ENCODE data around the gene BRICD5.
A peak's percentile ranks its signal among the peaks of the same experiment; 100 is the strongest.

BRICD5 gene

GRCh38 chr16:2196981-2197511, 13.6 kb downstream of the BRICD5 start:
- no peak for DNase-seq

- peak; percentile 51 to 79 (median 58) for DNase-seq
Observed at GRCh38 chr16:2196162-2196980, 14.3 kb downstream of the BRICD5 start, which contains the start of gene CASKIN1. Gene CASKIN1 (minus strand): TSS chr16:2196605. CDS start chr16:2196432, 173 bp downstream.

DNA sequence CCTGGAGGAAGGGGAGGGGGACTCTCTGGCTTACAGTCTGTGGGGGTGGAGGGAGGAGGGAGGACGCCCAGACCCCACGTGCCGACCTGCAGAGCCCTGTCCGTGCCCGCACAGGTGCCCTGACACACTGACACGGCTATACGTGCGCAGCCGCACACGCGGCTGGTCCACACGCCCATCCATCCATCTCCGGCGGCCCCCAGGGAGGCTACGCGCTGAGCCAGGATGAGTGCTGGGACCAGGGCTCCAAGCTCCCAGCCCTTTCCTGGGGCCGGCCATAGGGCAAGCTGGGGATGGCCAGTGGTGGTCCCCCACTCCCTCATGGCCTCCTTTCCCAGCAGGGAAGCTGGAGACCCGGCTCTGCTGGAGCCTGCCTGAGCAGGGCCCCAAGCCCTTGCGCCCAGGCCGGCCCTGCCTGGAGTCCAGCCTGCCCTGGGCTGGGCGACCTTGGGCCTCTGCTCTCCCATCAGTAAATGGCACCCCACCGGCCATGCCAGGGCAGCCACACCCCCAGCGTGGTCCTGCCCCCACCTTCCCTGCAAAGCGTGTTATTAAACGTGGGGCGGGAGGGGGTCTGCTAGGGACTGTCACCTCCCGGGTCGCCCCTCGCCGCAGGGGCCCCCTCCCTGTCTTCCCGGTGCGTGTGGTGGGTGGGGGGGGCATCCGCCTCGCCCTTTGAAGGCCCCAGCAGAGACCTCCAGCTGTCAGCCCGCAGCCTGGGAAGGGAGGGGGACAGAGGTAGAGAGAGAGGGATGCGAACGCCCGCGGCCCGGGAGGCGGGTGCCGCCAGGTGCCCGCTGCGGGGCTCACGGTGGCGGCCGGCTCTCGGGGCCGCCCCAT, 15.1 kb downstream of the BRICD5 start:
- DNase-seq: no peak

- DNase-seq: peak; percentile 30 to 49 (median 39)
Observed at GRCh38 chr16:2194852-2195321, 15.8 kb downstream of the BRICD5 start.

GRCh38 chr16:2194166-2194834, 16.4 kb downstream of the BRICD5 start:
- DNase-seq: peak in 1 of 3 donors; percentile 18

- DNase-seq: no peak
Observed at GRCh38 chr16:2191446-2191706, 19.3 kb downstream of the BRICD5 start.

DNA sequence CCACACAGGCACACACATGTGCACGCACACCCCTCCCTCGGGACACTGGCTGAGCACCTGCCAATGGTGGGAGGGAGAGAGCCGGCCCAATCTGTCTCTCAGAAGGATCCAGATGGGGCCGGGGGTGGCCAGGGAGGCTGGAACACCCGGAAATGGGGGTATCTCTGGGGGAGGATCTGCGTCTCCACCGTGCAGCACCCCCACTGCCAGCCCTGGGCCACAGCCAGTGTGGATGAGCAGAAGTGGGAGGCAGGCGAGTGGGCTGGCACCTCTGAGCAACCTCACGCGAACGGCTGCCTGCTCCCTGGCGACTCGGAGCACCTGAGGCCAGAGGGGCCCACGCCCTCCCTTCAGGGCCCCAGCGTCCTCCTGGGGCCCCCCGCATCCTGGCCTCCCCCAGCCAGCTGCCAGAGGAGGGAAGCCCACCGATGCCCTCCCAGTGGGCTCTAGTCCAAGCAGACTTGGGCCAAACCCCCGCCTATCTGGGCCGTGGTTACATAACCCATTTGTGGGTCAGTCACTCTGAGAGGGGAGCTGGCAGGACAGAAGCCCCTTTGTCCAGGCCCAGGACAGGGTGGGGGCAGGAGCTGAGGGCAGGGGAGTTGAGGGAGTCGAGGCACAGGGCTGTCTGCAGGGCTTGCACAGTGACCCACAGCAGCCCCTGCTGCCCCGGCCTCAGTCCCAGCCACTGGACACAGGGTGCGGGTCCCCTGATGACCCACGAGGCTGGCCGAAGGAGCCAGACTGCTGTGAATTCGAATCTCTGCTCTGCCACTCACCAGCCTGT, 19.8 kb downstream of the BRICD5 start:
- DNase-seq: no peak

GRCh38 chr16:2190002-2190658, 20.5 kb downstream of the BRICD5 start:
- DNase-seq: no peak

DNA sequence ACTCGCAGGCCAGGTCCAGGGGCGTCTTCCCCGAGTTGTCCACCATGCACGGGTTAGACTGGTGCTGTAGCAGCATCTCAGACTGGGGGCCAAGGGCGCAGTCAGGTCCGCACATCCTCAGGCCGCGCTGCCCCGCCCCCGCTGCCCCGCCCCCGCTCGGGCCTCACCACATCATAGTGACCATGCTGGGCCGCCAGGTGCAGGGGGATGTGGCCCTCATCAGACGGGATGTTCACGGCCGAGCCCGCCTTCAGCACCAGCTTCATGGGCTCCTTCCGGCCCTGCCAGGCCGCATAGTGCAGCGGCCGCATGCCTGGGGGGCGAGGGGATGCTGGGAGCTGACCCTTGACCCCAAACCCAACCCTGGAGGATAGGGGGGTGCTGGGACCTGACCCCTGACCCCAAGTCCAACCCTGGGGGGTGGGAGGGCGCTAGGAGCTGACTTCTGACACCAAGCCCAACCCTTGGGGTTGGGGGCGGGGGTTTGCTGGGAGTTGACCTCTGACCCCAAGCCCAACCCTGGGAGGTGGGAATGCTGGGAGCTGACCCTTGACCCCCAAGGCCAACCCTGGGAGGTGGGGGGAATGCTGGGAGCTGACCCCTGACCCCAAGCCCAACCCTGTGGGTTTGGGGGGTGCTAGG, 21.3 kb downstream of the BRICD5 start:
- DNase-seq: no peak

GRCh38 chr16:2188395-2188794, 22.3 kb downstream of the BRICD5 start:
- no peak for DNase-seq

- no peak for DNase-seq
Observed at GRCh38 chr16:2187212-2187611, 23.5 kb downstream of the BRICD5 start.

GRCh38 chr16:2186505-2186904, 24.2 kb downstream of the BRICD5 start:
- no peak for DNase-seq

DNA sequence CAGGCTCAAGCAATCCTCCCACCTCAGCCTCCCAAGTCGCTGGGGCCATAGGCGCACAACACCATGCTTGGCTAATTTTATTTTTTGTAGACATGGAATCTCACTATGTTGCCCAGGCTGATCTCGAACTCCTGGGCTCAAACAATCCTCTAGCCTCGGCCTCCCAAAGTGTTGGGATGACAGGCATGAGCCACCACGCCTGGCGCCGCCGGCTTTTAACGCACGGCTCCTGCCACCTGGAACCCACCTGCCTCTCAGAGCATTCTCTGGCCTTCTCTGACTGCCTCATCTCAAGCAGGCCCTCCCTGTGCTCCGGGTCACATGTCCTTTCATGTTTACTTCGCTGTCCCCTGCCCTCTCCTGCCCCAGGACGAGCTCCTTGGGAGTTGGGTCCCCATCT, 24.6 kb downstream of the BRICD5 start:
- DNase-seq: no peak

- DNase-seq: no peak
Observed at GRCh38 chr16:2184962-2185361, 25.7 kb downstream of the BRICD5 start.

DNA sequence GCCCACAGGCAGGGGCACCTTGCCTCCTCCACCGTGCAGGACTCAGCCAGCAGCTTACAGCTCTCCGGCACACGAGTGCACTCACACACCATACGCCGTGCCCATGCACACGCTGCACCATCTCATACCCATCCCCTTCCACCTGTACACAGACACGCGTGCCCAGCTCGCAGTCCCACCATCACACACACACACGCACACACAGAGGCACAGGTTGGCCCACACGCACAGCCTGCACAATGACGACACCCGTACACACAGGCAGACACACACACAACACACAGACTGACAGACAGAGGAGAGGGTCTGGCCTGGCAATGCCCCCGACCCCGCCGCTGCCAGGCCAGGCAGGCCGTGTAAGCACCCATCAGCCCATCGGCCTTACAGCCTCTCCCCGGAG, 26.3 kb downstream of the BRICD5 start:
- DNase-seq: no peak

DNA sequence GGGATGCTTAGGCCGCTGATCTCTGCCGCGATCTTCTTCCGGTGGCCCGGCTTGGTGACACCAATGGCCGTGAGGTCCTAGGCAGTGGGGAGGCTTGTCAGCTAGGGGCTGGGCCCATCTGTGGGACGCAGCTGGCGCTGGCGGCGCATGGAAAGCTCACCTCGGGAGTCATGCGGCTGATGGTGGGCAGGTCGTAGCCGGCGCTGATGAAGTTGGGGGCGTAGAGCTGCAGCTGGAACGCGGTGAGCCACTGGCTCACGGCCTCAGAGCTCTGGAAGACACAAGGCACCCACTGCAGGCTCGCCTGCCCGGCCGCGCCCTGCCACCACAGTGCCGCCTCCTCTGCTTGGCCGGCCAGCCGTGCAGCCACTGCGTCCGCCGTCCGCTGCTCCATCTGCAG, 27.0 kb downstream of the BRICD5 start:
- DNase-seq: no peak

GRCh38 chr16:2181952-2182351, 28.7 kb downstream of the BRICD5 start:
- no peak for DNase-seq

DNA sequence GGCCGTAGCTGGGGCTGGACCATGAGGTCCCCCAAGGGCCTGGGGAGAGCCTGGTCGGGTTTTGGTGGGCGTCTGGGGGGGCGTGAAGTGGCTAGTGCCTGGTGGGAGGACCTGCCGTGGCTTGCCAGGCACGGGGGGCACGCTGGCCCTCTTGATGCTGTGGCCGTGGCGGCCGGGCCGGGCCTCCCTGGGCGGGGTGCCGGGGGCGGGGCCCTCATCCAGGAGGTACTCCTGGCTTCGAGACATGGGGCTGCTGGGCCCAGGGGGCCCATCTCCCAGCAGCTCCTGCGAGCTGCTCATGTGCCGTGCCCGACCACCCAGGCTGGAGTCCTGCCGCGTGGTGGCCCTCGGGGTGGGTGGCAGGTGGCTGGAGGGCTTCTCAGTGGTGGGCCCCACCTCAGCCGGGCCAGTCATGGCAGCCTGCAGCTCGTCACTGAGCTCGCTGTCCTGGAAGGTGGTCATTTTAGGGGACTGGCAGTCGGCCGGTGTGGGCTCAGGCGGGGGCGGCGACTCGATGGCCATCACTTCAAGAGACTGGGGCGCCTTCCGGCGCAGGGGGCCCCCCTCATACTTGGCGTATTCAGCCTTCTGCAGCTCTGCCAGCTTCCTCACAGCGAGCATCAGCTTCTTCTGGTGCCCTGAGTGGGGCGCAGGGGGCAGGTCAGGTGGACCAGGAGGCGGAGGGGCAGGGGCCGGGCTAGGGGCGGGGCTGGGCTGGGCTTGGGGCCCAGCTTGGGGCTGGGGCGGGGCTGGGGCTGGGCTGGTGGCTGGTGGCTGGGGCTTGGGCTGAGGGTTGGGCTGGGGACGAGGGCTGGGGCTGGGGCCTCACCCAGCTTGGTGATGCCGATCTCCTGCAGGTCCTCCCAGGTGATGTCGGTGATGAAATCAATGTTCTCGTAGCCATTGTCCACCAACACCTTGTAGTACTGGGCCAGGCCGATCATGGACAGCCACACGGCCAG, 29.4 kb downstream of the BRICD5 start:
- DNase-seq: no peak

GRCh38 chr16:2180461-2180860, 30.2 kb downstream of the BRICD5 start:
- no peak for DNase-seq

DNA sequence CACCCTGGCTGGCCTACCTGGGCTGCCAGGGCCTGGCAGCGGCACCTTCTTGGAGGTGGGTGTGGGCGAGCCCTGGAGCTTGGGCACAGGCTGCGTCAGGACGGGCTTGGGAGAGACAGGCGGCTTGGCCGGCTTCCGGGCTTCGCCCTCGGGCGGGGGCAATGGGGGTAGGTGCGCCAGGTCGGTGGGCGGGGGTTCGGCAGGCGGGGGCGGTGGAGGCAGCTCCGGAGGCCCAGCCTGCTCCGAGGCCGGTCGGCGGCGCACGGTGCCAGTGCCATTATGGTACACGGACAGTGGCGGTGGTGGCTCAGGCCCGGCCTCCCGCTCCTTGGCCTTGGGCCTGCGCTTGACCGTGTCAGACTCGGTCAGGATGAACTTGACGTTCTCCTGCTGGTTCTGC, 31.1 kb downstream of the BRICD5 start:
- no peak for DNase-seq

All from suppressor macrophage treated with lipopolysaccharide for 1 hour (primary cell).